ENCODE results near the gene MAGI3.
"Not testable (repeated sequence)": the region's sequence is repeated elsewhere in the genome, so short reads cannot be mapped to it uniquely, and the experiment has no call there.

Gene MAGI3

GRCh38 chr1:113412020-113412419, 21.7 kb downstream of the MAGI3 start:
- H3K27me3 Mint-ChIP-seq; H3K4me3 Mint-ChIP-seq; H3K9me3 Mint-ChIP-seq; DNase-seq; H3K36me3 Mint-ChIP-seq; H3K4me1 Mint-ChIP-seq; H3K27ac Mint-ChIP-seq; ATAC-seq (replicated peaks): not testable (repeated sequence)

- Mint-ChIP-seq H3K36me3 (no peaks in the 10 kb centered on the region), H3K27me3 (no peaks in the 10 kb centered on the region), H3K9me3 (peaks cover 0 to 6% of the 10 kb centered on the region in 2 donors), H3K4me1 (no peaks in the 10 kb centered on the region), H3K4me3 (no peak overlapping the region), H3K27ac (no peak overlapping the region)
- ATAC-seq (replicated peaks) = peak; percentile 22 to 33
- no peak for DNase-seq
Observed at GRCh38 chr1:113415310-113416070, 25.2 kb downstream of the MAGI3 start.

GRCh38 chr1:113416071-113416470, 25.8 kb downstream of the MAGI3 start:
- H3K4me3 Mint-ChIP-seq; ATAC-seq (replicated peaks); H3K4me1 Mint-ChIP-seq; DNase-seq; H3K9me3 Mint-ChIP-seq; H3K27me3 Mint-ChIP-seq; H3K36me3 Mint-ChIP-seq; H3K27ac Mint-ChIP-seq: not testable (repeated sequence)

GRCh38 chr1:113416496-113416895, 26.2 kb downstream of the MAGI3 start:
- no peak for ATAC-seq (replicated peaks)
- H3K27ac Mint-ChIP-seq = no peak overlapping the region
- H3K36me3 Mint-ChIP-seq = no peaks in the 10 kb centered on the region
- no peaks in the 10 kb centered on the region for H3K4me1 Mint-ChIP-seq
- H3K4me3 Mint-ChIP-seq = no peak overlapping the region
- DNase-seq = no peak
- H3K27me3 Mint-ChIP-seq = no peaks in the 10 kb centered on the region
- peaks cover 0 to 6% of the 10 kb centered on the region in 2 donors for H3K9me3 Mint-ChIP-seq

- no peak overlapping the region for H3K4me3 Mint-ChIP-seq
- no peaks in the 10 kb centered on the region for H3K36me3 Mint-ChIP-seq
- peaks cover 0 to 4% of the 10 kb centered on the region in 2 donors for H3K9me3 Mint-ChIP-seq
- no peak overlapping the region for H3K27ac Mint-ChIP-seq
- no peak for ATAC-seq (replicated peaks)
- H3K27me3 Mint-ChIP-seq = peaks cover 0 to 3% of the 10 kb centered on the region in 2 donors
- DNase-seq = no peak
- no peaks in the 10 kb centered on the region for H3K4me1 Mint-ChIP-seq
Observed at GRCh38 chr1:113422315-113423068, 32.2 kb downstream of the MAGI3 start.

- Mint-ChIP-seq H3K36me3 (no peaks in the 10 kb centered on the region), H3K9me3 (peaks cover 0 to 4% of the 10 kb centered on the region in 2 donors), H3K4me1 (no peaks in the 10 kb centered on the region), H3K27ac (no peak overlapping the region), H3K4me3 (no peak overlapping the region), H3K27me3 (peaks cover 0 to 3% of the 10 kb centered on the region in 2 donors)
- ATAC-seq (replicated peaks) = no peak
- no peak for DNase-seq
Observed at GRCh38 chr1:113423826-113424225, 33.5 kb downstream of the MAGI3 start.

- no peak overlapping the region for H3K4me3 Mint-ChIP-seq
- no peaks in the 10 kb centered on the region for H3K9me3 Mint-ChIP-seq
- no peak overlapping the region for H3K27ac Mint-ChIP-seq
- no peaks in the 10 kb centered on the region for H3K4me1 Mint-ChIP-seq
- H3K27me3 Mint-ChIP-seq = no peaks in the 10 kb centered on the region
- DNase-seq (no peak), ATAC-seq (replicated peaks) (no peak)
- no peaks in the 10 kb centered on the region for H3K36me3 Mint-ChIP-seq
Observed at GRCh38 chr1:113429461-113430153, 39.3 kb downstream of the MAGI3 start.

- Mint-ChIP-seq H3K27me3 (peaks cover 6 to 7% of the 10 kb centered on the region in 2 donors), H3K36me3 (no peaks in the 10 kb centered on the region), H3K27ac (no peak overlapping the region), H3K4me1 (no peaks in the 10 kb centered on the region), H3K4me3 (no peak overlapping the region), H3K9me3 (no peaks in the 10 kb centered on the region)
- DNase-seq = no peak
- no peak for ATAC-seq (replicated peaks)
Observed at GRCh38 chr1:113433184-113433583, 42.9 kb downstream of the MAGI3 start.

- no peak for ATAC-seq (replicated peaks)
- no peak for DNase-seq
- Mint-ChIP-seq H3K4me1 (no peaks in the 10 kb centered on the region), H3K9me3 (no peaks in the 10 kb centered on the region), H3K4me3 (no peak overlapping the region), H3K36me3 (no peaks in the 10 kb centered on the region), H3K27me3 (peaks cover 6 to 8% of the 10 kb centered on the region in 2 donors), H3K27ac (no peak overlapping the region)
Observed at GRCh38 chr1:113434081-113434873, 44.0 kb downstream of the MAGI3 start.

GRCh38 chr1:113434874-113435175, 44.5 kb downstream of the MAGI3 start:
- H3K27me3 Mint-ChIP-seq = peaks cover 6 to 11% of the 10 kb centered on the region in 2 donors
- DNase-seq (no peak), ATAC-seq (replicated peaks) (no peak)
- H3K36me3 Mint-ChIP-seq = no peaks in the 10 kb centered on the region
- H3K4me1 Mint-ChIP-seq = no peaks in the 10 kb centered on the region
- H3K4me3 Mint-ChIP-seq = no peak overlapping the region
- H3K27ac Mint-ChIP-seq = no peak overlapping the region
- H3K9me3 Mint-ChIP-seq = no peaks in the 10 kb centered on the region

GRCh38 chr1:113437554-113438341, 47.4 kb downstream of the MAGI3 start:
- H3K36me3 Mint-ChIP-seq = no peaks in the 10 kb centered on the region
- H3K27ac Mint-ChIP-seq = no peak overlapping the region
- no peak for DNase-seq
- no peaks in the 10 kb centered on the region for H3K4me1 Mint-ChIP-seq
- H3K4me3 Mint-ChIP-seq = no peak overlapping the region
- no peaks in the 10 kb centered on the region for H3K9me3 Mint-ChIP-seq
- no peak for ATAC-seq (replicated peaks)
- H3K27me3 Mint-ChIP-seq = peaks cover 6 to 11% of the 10 kb centered on the region in 2 donors

GRCh38 chr1:113438505-113439276, 48.4 kb downstream of the MAGI3 start:
- no peaks in the 10 kb centered on the region for H3K36me3 Mint-ChIP-seq
- peaks cover 6 to 11% of the 10 kb centered on the region in 2 donors for H3K27me3 Mint-ChIP-seq
- no peak for DNase-seq
- ATAC-seq (replicated peaks) = no peak
- no peak overlapping the region for H3K4me3 Mint-ChIP-seq
- no peaks in the 10 kb centered on the region for H3K4me1 Mint-ChIP-seq
- H3K9me3 Mint-ChIP-seq = peaks cover 0 to under 1% of the 10 kb centered on the region in 2 donors
- no peak overlapping the region for H3K27ac Mint-ChIP-seq

- H3K4me3 Mint-ChIP-seq = no peak overlapping the region
- no peak for DNase-seq
- H3K27me3 Mint-ChIP-seq = peaks cover 6 to 11% of the 10 kb centered on the region in 2 donors
- H3K4me1 Mint-ChIP-seq = no peaks in the 10 kb centered on the region
- ATAC-seq (replicated peaks) = no peak
- H3K27ac Mint-ChIP-seq = no peak overlapping the region
- H3K9me3 Mint-ChIP-seq = peaks cover 3 to 6% of the 10 kb centered on the region in 2 donors
- H3K36me3 Mint-ChIP-seq = peaks cover 0 to under 1% of the 10 kb centered on the region in 2 donors
Observed at GRCh38 chr1:113439277-113439670, 49.0 kb downstream of the MAGI3 start.
